SK-N-SH treated with all-trans-retinoic acid at 6 μM for 48 hours (cell line): ENCODE results near the gene RGMA.

Experiments
- ATAC-seq: fragments of 200-7000 bp; cut with Tn5 transposase; 3 replicates; pipeline ENCODE4 v1.9.1; 2020; ENCODE audit warnings: mild to moderate bottlenecking, moderate library complexity
- ARNTL ChIP-seq: fragments of 450-650 bp; formaldehyde crosslinking; IDR thresholded peaks from 2 replicates; pipeline ENCODE4 v1.5.0; 2020; ENCODE audit warnings: low read depth, mild to moderate bottlenecking, moderate library complexity, borderline replicate concordance
- BACH2 ChIP-seq: fragments of 250-450 bp; sonication (Bioruptor Pico); IDR thresholded peaks from 2 replicates; pipeline ENCODE4 v1.9.0; 2021; ENCODE audit warnings: mild to moderate bottlenecking, borderline replicate concordance
- CREB5 ChIP-seq: fragments of 250-450 bp; sonication (Bioruptor Pico); IDR thresholded peaks from 2 replicates; pipeline ENCODE4 v1.5.1; 2020; ENCODE audit warnings: low read depth, mild to moderate bottlenecking, moderate library complexity
- CSDC2 ChIP-seq: fragments of 250-450 bp; sonication (Bioruptor Pico); IDR thresholded peaks from 2 replicates; pipeline ENCODE4 v1.5.0; 2020; ENCODE audit warnings: mild to moderate bottlenecking, moderate library complexity
- CSRNP3 ChIP-seq: fragments of 250-450 bp; sonication (Bioruptor Pico); IDR thresholded peaks from 2 replicates; pipeline ENCODE4 v1.5.1; 2021; ENCODE audit warnings: mild to moderate bottlenecking, moderate library complexity
- ESRRG ChIP-seq: fragments of 250-450 bp; sonication (Bioruptor Pico); IDR thresholded peaks from 2 replicates; pipeline ENCODE4 v1.6.1; 2021; ENCODE audit warnings: mild to moderate bottlenecking
- GLIS3 ChIP-seq: fragments of 250-450 bp; sonication (Bioruptor Pico); IDR thresholded peaks from 2 replicates; pipeline ENCODE4 v1.5.0; 2020; ENCODE audit warnings: mild to moderate bottlenecking, moderate library complexity
- ISL1 ChIP-seq: fragments of 250-450 bp; sonication (Bioruptor Pico); IDR thresholded peaks from 2 replicates; pipeline ENCODE4 v2.1.2; 2022; ENCODE audit warnings: mild to moderate bottlenecking, moderate library complexity
- OSR1 ChIP-seq: fragments of 250-450 bp; sonication (Bioruptor Pico); IDR thresholded peaks from 2 replicates; pipeline ENCODE4 v1.8.0; 2022; ENCODE audit warnings: moderate library complexity, mild to moderate bottlenecking, inconsistent platforms
- PATZ1 ChIP-seq: fragments of 250-450 bp; sonication (Bioruptor Pico); IDR thresholded peaks from 2 replicates; pipeline ENCODE4 v1.8.0; 2020; ENCODE audit warnings: mild to moderate bottlenecking, moderate library complexity, borderline replicate concordance
- PPARA ChIP-seq: fragments of 250-450 bp; sonication (Bioruptor Pico); IDR thresholded peaks from 2 replicates; pipeline ENCODE4 v1.5.0; 2020; ENCODE audit warnings: mild to moderate bottlenecking, borderline replicate concordance
- RARB ChIP-seq: fragments of 250-450 bp; sonication (Bioruptor Pico); IDR thresholded peaks from 2 replicates; pipeline ENCODE4 v1.8.0; 2021; ENCODE audit warnings: mild to moderate bottlenecking, moderate library complexity
- SNAI2 ChIP-seq: fragments of 250-450 bp; sonication (Bioruptor Pico); IDR thresholded peaks from 2 replicates; pipeline ENCODE4 v1.5.0; 2020; ENCODE audit warnings: mild to moderate bottlenecking, moderate library complexity
- TCF4 ChIP-seq: fragments of 250-450 bp; sonication (Bioruptor Pico); IDR thresholded peaks from 2 replicates; pipeline ENCODE4 v1.8.0; 2021; ENCODE audit warnings: mild to moderate bottlenecking, moderate library complexity, borderline replicate concordance
- TOX ChIP-seq: fragments of 250-450 bp; sonication (Bioruptor Pico); IDR thresholded peaks from 2 replicates; pipeline ENCODE4 v1.8.0; 2021; ENCODE audit warnings: mild to moderate bottlenecking, moderate library complexity, borderline replicate concordance
- TSHZ2 ChIP-seq: fragments of 250-450 bp; sonication (Bioruptor Pico); IDR thresholded peaks from 2 replicates; pipeline ENCODE4 v1.5.0; 2020; ENCODE audit warnings: mild to moderate bottlenecking, moderate library complexity
- ZC3H10 ChIP-seq: fragments of 250-450 bp; sonication (Bioruptor Pico); IDR thresholded peaks from 2 replicates; pipeline ENCODE4 v1.5.1; 2021; ENCODE audit warnings: mild to moderate bottlenecking, moderate library complexity
- ZFP30 ChIP-seq: fragments of 450-650 bp; formaldehyde crosslinking; IDR thresholded peaks from 2 replicates; pipeline ENCODE4 v1.5.0; 2022; ENCODE audit warnings: mild to moderate bottlenecking, moderate library complexity
- ZNF565 ChIP-seq: fragments of 450-650 bp; formaldehyde crosslinking; conservative IDR thresholded peaks from 2 replicates; pipeline ENCODE4 v1.5.0; 2020; ENCODE audit warnings: low read depth, mild to moderate bottlenecking, moderate library complexity
- ZNF70 ChIP-seq: fragments of 450-650 bp; formaldehyde crosslinking; IDR thresholded peaks from 2 replicates; pipeline ENCODE4 v1.5.0; 2020; ENCODE audit warnings: mild to moderate bottlenecking, moderate library complexity
- ZNF8 ChIP-seq: fragments of 450-650 bp; formaldehyde crosslinking; IDR thresholded peaks from 2 replicates; pipeline ENCODE4 v1.5.0; 2020; ENCODE audit warnings: mild to moderate bottlenecking, moderate library complexity

The RGMA gene

GRCh38 chr15:93135997-93136397 is 47.0 kb upstream of the RGMA start:
- TF ChIP-seq ISL1 (CRISPR knock-in tag) (no peak), ZC3H10 (CRISPR knock-in tag) (no peak), OSR1 (no peak), TCF4 (CRISPR knock-in tag) (no peak), RARB (no peak)
- no peak for ATAC-seq

GRCh38 chr15:93135459-93135858 is 46.4 kb upstream of the RGMA start:
- ATAC-seq, result no peak

More at GRCh38 chr15:93135459-93135858, 46.4 kb upstream of the RGMA start:
- no peak for TF ChIP-seq ARNTL (CRISPR knock-in tag)
- TF ChIP-seq ISL1 (CRISPR knock-in tag), result no peak
- TF ChIP-seq TCF4 (CRISPR knock-in tag), result no peak
- no peak for TF ChIP-seq ESRRG (CRISPR knock-in tag)
- no peak for TF ChIP-seq ZNF565 (CRISPR knock-in tag)
- no peak for TF ChIP-seq OSR1
- no peak for TF ChIP-seq ZNF8 (CRISPR knock-in tag)
- no peak for TF ChIP-seq TSHZ2 (CRISPR knock-in tag)
- no peak for TF ChIP-seq RARB
- TF ChIP-seq SNAI2, result no peak
- no peak for TF ChIP-seq ZNF70
- TF ChIP-seq GLIS3 (CRISPR knock-in tag), result no peak
- TF ChIP-seq PATZ1 (CRISPR knock-in tag), result no peak
- TF ChIP-seq CSDC2 (CRISPR knock-in tag), result no peak
- no peak for TF ChIP-seq ZFP30 (CRISPR knock-in tag)
- no peak for TF ChIP-seq CREB5 (CRISPR knock-in tag)
- TF ChIP-seq CSRNP3 (CRISPR knock-in tag), result no peak
- no peak for TF ChIP-seq PPARA (CRISPR knock-in tag)
- no peak for TF ChIP-seq TOX
- TF ChIP-seq BACH2, result no peak
